ENCODE results near the gene ATG13.
"Not testable (repeated sequence)": the region's sequence is repeated elsewhere in the genome, so short reads cannot be mapped to it uniquely, and the experiment has no call there.

Gene ATG13

DNA sequence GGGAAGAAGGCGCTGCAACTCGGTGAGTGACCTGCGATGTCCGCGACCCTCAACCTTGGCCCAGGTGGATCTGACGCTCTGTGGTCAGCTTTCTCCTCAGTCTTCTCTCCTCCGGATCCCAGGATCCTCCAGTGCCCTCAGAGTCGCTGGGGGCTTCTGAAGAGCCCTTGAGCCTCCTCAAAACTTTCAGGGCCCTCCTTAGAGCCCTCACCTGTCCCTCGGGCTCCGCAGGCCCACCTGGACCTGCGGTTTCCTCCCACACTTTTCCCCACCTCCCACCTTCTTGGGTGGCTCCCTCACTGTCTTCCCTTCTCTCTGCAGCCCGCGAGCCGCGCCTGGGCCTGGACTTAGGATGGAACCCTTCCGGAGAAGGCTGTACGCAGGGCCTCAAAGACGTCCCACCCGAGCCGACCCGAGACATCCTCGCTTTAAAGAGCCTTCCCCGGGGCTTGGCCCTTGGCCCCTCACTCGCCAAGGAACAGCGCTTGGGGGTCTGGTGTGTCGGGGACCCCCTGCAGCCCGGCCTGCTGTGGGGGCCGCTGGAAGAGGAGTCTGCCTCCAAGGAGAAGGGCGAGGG is 83.8 kb downstream of the ATG13 start:
- H3K4me3 ChIP-seq (ENCODE audit: low read depth, low read length): peak overlapping the region; percentile 99

DNA sequence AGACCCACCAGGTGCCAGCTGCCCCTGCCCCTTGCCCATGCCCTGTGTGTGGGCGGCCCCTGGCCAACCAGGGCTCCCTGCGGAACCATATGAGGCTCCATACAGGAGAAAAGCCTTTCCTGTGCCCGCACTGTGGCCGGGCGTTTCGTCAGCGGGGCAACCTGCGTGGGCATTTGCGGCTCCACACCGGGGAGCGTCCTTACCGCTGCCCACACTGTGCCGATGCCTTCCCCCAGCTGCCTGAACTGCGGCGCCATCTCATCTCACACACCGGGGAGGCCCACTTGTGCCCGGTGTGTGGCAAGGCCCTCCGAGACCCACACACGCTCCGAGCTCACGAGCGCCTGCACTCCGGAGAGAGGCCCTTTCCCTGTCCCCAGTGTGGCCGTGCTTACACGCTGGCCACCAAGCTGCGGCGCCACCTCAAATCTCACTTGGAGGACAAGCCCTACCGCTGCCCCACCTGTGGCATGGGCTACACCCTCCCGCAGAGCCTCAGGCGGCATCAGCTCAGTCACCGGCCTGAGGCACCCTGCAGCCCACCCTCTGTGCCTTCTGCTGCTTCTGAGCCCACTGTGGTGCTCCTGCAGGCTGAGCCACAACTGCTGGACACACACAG is 87.8 kb downstream of the ATG13 start:
- TF ChIP-seq, protein P1, sequence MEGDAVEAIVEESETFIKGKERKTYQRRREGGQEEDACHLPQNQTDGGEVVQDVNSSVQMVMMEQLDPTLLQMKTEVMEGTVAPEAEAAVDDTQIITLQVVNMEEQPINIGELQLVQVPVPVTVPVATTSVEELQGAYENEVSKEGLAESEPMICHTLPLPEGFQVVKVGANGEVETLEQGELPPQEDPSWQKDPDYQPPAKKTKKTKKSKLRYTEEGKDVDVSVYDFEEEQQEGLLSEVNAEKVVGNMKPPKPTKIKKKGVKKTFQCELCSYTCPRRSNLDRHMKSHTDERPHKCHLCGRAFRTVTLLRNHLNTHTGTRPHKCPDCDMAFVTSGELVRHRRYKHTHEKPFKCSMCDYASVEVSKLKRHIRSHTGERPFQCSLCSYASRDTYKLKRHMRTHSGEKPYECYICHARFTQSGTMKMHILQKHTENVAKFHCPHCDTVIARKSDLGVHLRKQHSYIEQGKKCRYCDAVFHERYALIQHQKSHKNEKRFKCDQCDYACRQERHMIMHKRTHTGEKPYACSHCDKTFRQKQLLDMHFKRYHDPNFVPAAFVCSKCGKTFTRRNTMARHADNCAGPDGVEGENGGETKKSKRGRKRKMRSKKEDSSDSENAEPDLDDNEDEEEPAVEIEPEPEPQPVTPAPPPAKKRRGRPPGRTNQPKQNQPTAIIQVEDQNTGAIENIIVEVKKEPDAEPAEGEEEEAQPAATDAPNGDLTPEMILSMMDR (IDR thresholded peaks at IDR 0.05; ENCODE audit: low read depth, low read length): no peak
- no peak overlapping the region for H3K4me3 ChIP-seq (ENCODE audit: low read depth, low read length)

More for the DNA sequence above, 83.8 kb downstream of the ATG13 start:
- TF ChIP-seq, protein P1 (IDR thresholded peaks at IDR 0.05; ENCODE audit: low read depth, low read length): no peak

DNA sequence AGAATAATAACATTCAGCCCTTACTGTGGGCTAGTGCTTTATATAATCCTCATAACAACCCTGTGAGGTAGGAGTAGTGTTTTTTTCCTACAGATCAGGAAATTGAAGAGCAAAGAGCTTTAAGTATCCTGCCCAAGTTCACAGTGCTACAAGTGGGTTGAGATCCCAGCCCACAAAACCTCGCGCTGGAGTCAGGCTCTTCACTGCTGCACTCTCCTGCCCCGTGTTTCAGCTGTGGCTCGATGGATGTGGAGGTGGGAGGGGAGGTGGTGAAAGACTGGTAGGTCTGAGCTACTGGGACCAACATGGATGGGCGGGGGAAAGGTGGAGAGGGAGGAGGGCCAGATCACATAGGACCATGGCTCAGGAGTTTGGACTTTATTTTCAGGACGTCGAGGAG is 89.5 kb downstream of the ATG13 start:
- TF ChIP-seq, protein P1 (IDR thresholded peaks at IDR 0.05; ENCODE audit: low read depth, low read length): no peak
- H3K4me3 ChIP-seq (ENCODE audit: low read depth, low read length): no peak overlapping the region

DNA sequence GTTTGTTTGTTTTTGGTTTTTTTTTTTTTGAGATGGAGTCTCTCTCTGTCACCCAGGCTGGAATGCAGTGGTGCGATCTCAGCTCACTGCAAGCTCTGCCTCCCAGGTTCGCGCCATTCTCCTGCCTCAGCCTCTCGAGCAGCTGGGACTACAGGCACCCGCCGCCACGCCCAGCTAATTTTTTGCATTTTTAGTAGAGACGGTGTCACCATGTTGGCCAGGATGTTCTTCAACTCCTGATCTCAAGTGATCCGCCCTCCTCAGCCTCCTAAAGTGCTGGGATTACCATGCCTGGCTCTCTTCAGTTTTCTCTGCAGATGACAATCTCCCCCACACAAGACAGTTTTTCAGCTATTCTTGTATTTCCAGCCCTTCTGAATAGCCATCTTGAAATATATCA is 92.0 kb downstream of the ATG13 start:
- not testable (repeated sequence) for H3K4me3 ChIP-seq (ENCODE audit: low read depth, low read length)

DNA sequence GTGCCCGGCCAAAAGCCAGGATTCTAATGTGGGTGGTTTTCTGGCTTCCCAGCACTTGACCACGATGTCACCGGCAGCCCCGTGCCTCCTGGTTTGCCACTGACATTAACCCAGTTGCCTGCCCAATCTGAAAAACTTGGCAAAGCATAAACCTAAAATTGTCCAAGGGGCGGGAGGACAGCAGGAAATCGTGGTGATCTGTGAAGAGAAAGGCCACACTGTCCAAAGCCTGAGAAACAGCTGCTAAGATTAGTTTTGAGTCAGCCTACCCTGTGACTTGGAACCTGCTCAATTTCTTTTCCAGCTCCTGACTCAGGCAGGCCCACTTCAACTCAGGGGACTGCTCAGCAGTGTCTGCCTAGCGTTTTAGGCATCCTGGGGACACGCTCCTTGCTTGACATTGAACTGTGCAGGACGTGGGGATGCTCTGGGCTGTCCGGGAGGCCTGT is 93.5 kb downstream of the ATG13 start:
- TF ChIP-seq, protein P1 (IDR thresholded peaks at IDR 0.05; ENCODE audit: low read depth, low read length): no peak
- H3K4me3 ChIP-seq (ENCODE audit: low read depth, low read length): no peak overlapping the region

DNA sequence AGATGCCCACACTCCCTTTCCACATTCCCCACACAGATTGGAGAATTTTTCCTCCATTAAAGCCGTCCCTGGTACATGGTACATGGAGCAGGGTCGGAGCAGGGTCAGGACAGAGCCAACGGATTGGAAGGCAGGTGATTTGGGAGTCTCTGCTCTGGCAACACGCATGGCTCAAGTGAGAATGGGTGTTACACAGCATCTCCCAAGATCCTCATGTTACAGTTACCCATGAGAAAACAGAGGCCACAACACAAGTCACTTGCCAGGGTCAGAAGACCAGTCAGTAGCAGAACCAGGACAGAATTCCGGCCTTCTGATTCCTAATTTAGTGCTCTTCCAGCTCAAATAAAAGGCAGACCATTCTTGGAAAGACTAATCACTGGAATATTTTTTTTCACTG is 94.0 kb downstream of the ATG13 start:
- TF ChIP-seq, protein P1 (IDR thresholded peaks at IDR 0.05; ENCODE audit: low read depth, low read length): no peak
- H3K4me3 ChIP-seq (ENCODE audit: low read depth, low read length): no peak overlapping the region

DNA sequence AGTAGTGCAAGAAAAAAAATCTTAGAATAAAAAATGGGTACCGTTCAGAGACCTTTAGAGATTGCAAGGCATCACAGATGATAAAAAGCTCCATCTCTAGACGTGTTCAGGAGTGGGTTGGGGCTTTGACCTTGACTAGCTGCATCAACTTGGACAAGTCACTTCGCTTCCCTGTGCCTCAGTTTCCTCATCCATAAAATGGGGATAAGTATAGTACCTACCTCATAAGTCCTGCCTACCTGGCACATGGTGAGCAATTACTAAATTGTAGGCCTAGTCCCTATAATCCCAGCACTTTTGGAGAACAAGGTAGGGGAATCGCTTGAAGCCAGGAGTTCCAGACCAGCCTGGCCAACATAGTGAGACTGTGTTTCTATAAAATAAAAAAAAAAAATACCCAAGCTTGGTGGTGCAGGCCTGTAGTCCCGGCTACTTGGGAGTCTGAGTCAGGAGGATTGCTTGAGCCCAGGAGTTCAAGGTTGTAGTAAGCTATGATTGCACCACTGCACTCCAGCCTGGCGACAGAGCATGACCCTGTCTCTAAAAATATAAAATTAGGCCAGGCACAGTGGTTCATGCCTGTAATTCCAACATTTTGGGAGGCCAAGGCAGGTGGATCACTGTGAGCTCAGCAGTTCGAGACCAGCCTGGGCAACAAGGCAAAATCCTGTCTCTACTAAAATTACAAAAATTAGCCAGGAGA is 95.7 kb downstream of the ATG13 start:
- no peak overlapping the region for H3K4me3 ChIP-seq (ENCODE audit: low read depth, low read length)
- TF ChIP-seq, protein P1 (IDR thresholded peaks at IDR 0.05; ENCODE audit: low read depth, low read length): no peak

DNA sequence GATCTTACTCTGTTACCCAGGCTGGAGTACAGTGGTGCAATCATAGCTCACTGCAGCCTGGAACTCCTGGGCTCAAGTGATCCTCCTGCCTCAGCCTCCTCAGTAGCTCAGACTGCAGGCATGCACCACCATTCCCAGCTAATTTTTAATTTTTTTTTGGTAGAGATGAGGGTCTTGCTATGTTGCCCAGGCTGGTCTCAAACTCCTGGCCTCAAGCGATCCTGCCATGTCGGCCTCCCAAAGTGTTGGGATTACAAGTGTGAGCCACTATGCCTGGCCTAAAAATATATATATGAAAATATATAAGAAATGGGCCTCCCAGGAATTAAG is 100.4 kb downstream of the ATG13 start:
- not testable (repeated sequence) for H3K4me3 ChIP-seq (ENCODE audit: low read depth, low read length)

Data from WI38 (cell line).